Pancreas (tissue), 10 donors: Measurements from ENCODE around the gene RFC1. TPM values are rescaled to one million over a fixed set of nuclear protein-coding genes. Genes with fewer than 3 reads are reported as not detected.

Experiments used
- ATAC-seq, 4 donors: fragments of 200-7000 bp; cut with Tn5 transposase; one replicate each; pipeline versions ENCODE4 v1.8.0 to v1.9.1; 2020; ENCODE audit warnings: mild to moderate bottlenecking in 4 of 4, moderate library complexity in 4 of 4
- DNase-seq, 6 donors: peaks; one replicate each; pipeline ENCODE4 v3.0.0-alpha.2; 2020
- FAIRE-seq: peaks from 2 replicates; lab custom pipeline; 2012; peaks lifted over from hg19 to GRCh38; lab: Jason Lieb, UNC
- H3K27ac ChIP-seq, 4 donors: fragments of 200-600 bp; sonication (generic); 1 replicate in 3 of 4; 2 replicates in 1 of 4; pipeline versions ENCODE4 v1.5.0 to v1.8.0; 2020
- H3K27me3 ChIP-seq, 4 donors: fragments of 200-600 bp; one replicate each; pipeline ENCODE4 v1.8.0; 2021
- H3K36me3 ChIP-seq, 3 donors: fragments of 200-600 bp; sonication (generic) in 1 of 3; one replicate each; pipeline versions ENCODE4 v1.5.0 to v1.8.0; 2020 to 2021
- H3K4me1 ChIP-seq, 3 donors: fragments of 200-600 bp; one replicate each; pipeline ENCODE4 v1.8.0; 2021
- H3K4me3 ChIP-seq, 4 donors: fragments of 200-600 bp; sonication (generic) in 2 of 4; one replicate each; pipeline versions ENCODE4 v1.5.0 to v1.8.0; 2020 to 2021
- H3K9me3 ChIP-seq, 4 donors: fragments of 200-600 bp; one replicate each; pipeline ENCODE4 v1.8.0; 2021
- CTCF ChIP-seq, 4 donors: fragments of 200-600 bp; sonication (generic) in 3 of 4; IDR thresholded peaks; one replicate each; pipeline versions ENCODE4 v1.5.0 to v1.8.0; 2021; ENCODE audit warnings: antibody characterized with exemption in 4 of 4
- WGBS, 2 donors: extraction: QIAGEN DNeasy Blood & Tissue Kit; methylation state at CpG; one replicate each; pipeline ENCODE4 v1.1.7; 2013; 5-methylcytosine and 5-hydroxymethylcytosine counted together
- intact Hi-C, 3 donors: fragments of 100-400 bp; cut with DNase I; formaldehyde crosslinking; loops; one replicate each; pipeline versions ENCODE4 v1.11.1 to v1.14.2; 2022
- polyA plus RNA-seq, 2 donors: library from polyadenylated mRNA; stranded (reverse); fragments of 200-250 nt; gene quantifications; one replicate each; pipeline ENCODE4 v1.2.3, GENCODE V29; 2013
- total RNA-seq, 6 donors: library from RNA; stranded (reverse); fragmentation: NEBNext Ultra II Directional in 4 of 6; extraction: Animal tissue kit (Norgen Biotek cat#: 25700) in 4 of 6; gene quantifications; one replicate each; pipeline versions ENCODE4 v1.2.1 to v1.2.4, GENCODE V29; 2021 to 2023
- donor health status: healthy with polysubstance abuse.
- donor health status: DM: no; HTN: no; CAD: no; lungs with moderate emphysema.
- donor health status: DM: no; HTN: no; CAD: no.
- donor health status: control.
- donor health status: control.
- donor health status: Bipolar disorder and iron deficiency.
- donor health status: DM: yes; HTN: yes; CAD: no.
- donor health status: DM: no; HTN: no; CAD: no.
- donor health status: DM: no; HTN: no; CAD: no.
- donor health status: DM: yes; HTN: yes; CAD: no.

Gene RFC1
- total and polyA plus RNA-seq, 8 donors, result 9.1 to 53.1 (median 35.7) TPM

- ATAC-seq (no peak), FAIRE-seq (no peak), DNase-seq (no peak)
- intact Hi-C loops, result no loop called here
- TF ChIP-seq CTCF (IDR thresholded peaks at IDR 0.05), result no peak
- Histone ChIP-seq H3K27ac (no peak overlapping the region), H3K36me3 (peaks cover 0 to 20% (median 4%) of the 10 kb centered on the region in 3 donors), H3K4me3 (no peak overlapping the region), H3K27me3 (no peaks in the 10 kb centered on the region), H3K9me3 (no peaks in the 10 kb centered on the region), H3K4me1 (peaks cover 0 to 10% (median 0%) of the 10 kb centered on the region in 3 donors)
- WGBS, 2 donors, result 91 to 95% methylated on average over 4 of the region's 4 CpGs
Measured at GRCh38 chr4:39319676-39320075, 46.5 kb downstream of the RFC1 start.

GRCh38 chr4:39312816-39313215, 53.3 kb downstream of the RFC1 start:
- no peak for DNase-seq
- ATAC-seq, result no peak
- peak overlapping the region in 1 of 4 donors; percentile 35 for H3K27ac ChIP-seq
- TF ChIP-seq CTCF (IDR thresholded peaks at IDR 0.05), result no peak
- no peaks in the 10 kb centered on the region for H3K27me3 ChIP-seq
- intact Hi-C loops, result no loop called here
- FAIRE-seq, result no peak
- no peak overlapping the region for H3K4me3 ChIP-seq
- peaks cover 3 to 33% (median 8%) of the 10 kb centered on the region in 3 donors for H3K36me3 ChIP-seq
- H3K9me3 ChIP-seq, result no peaks in the 10 kb centered on the region
- H3K4me1 ChIP-seq, result peaks cover 0 to 12% (median 0%) of the 10 kb centered on the region in 3 donors
- 40 to 41% methylated on average over 4 of the region's 4 CpGs for WGBS, 2 donors

GRCh38 chr4:39308611-39309010, 57.6 kb downstream of the RFC1 start:
- no peaks in the 10 kb centered on the region for H3K9me3 ChIP-seq
- 51 to 74% methylated on average over 6 of the region's 6 CpGs for WGBS, 2 donors
- H3K27me3 ChIP-seq, result no peaks in the 10 kb centered on the region
- intact Hi-C loops, result no loop called here
- DNase-seq (no peak), FAIRE-seq (no peak), ATAC-seq (peak in 2 of 4 donors; percentile 40 to 73)
- no peak for TF ChIP-seq CTCF (IDR thresholded peaks at IDR 0.05)
- peaks cover 3 to 23% (median 7%) of the 10 kb centered on the region in 3 donors for H3K36me3 ChIP-seq
- peak overlapping the region in 1 of 4 donors; percentile 47 for H3K27ac ChIP-seq
- H3K4me1 ChIP-seq, result peaks cover 5 to 25% (median 7%) of the 10 kb centered on the region in 3 donors
- no peak overlapping the region for H3K4me3 ChIP-seq

GRCh38 chr4:39305912-39306677, 60.1 kb downstream of the RFC1 start:
- peaks cover 5 to 18% (median 7%) of the 10 kb centered on the region in 3 donors for H3K4me1 ChIP-seq
- no peak overlapping the region for H3K27ac ChIP-seq
- no peak for TF ChIP-seq CTCF (IDR thresholded peaks at IDR 0.05)
- ATAC-seq (peak; percentile 66 to 84 (median 79)), DNase-seq (peak in 1 of 6 donors; percentile 15), FAIRE-seq (no peak)
- peaks cover 3 to 22% (median 10%) of the 10 kb centered on the region in 3 donors for H3K36me3 ChIP-seq
- no peak overlapping the region for H3K4me3 ChIP-seq
- intact Hi-C loops, result no loop called here
- no peaks in the 10 kb centered on the region for H3K27me3 ChIP-seq
- 39 to 43% methylated on average over 14 of the region's 14 CpGs for WGBS, 2 donors
- no peaks in the 10 kb centered on the region for H3K9me3 ChIP-seq

GRCh38 chr4:39304651-39305050, 61.5 kb downstream of the RFC1 start:
- ATAC-seq (no peak), DNase-seq (no peak), FAIRE-seq (no peak)
- H3K27me3 ChIP-seq, result no peaks in the 10 kb centered on the region
- H3K36me3 ChIP-seq, result peaks cover 3 to 20% (median 14%) of the 10 kb centered on the region in 3 donors
- 75 to 86% methylated on average over 5 of the region's 5 CpGs for WGBS, 2 donors
- H3K4me1 ChIP-seq, result peaks cover 5 to 18% (median 7%) of the 10 kb centered on the region in 3 donors
- no peak for TF ChIP-seq CTCF (IDR thresholded peaks at IDR 0.05)
- H3K9me3 ChIP-seq, result no peaks in the 10 kb centered on the region
- no peak overlapping the region for H3K27ac ChIP-seq
- H3K4me3 ChIP-seq, result no peak overlapping the region
- intact Hi-C loops, result no loop called here
